HUES48 (cell line): ENCODE data around the gene OR10A3.
"Not testable (repeated sequence)": the region's sequence is repeated elsewhere in the genome, so short reads cannot be mapped to it uniquely, and the experiment has no call there.

Experiments
- H3K27ac ChIP-seq: one replicate; pipeline ENCODE4 v1.7.0; 2013; ENCODE audit warnings: low read depth, low read length, inconsistent platforms
- H3K27me3 ChIP-seq: 2 replicates; pipeline ENCODE4 v1.6.1; 2013; ENCODE audit warnings: mild to moderate bottlenecking, low read length; ENCODE audit not compliant: control insufficient read depth, insufficient read depth
- H3K36me3 ChIP-seq: 2 replicates; pipeline ENCODE4 v1.6.1; 2013; ENCODE audit warnings: low read length; ENCODE audit not compliant: control insufficient read depth, insufficient read depth
- H3K4me1 ChIP-seq: 2 replicates; pipeline ENCODE4 v1.6.1; 2013; ENCODE audit warnings: mild to moderate bottlenecking, low read length; ENCODE audit not compliant: control insufficient read depth, insufficient read depth
- H3K4me3 ChIP-seq: 2 replicates; pipeline ENCODE4 v1.5.1; 2013; ENCODE audit warnings: mild to moderate bottlenecking, low read depth, low read length
- H3K9ac ChIP-seq: 2 replicates; pipeline ENCODE4 v1.6.1; 2013; ENCODE audit warnings: mild to moderate bottlenecking, low read depth, low read length, moderate library complexity
- H3K9me3 ChIP-seq: 2 replicates; pipeline ENCODE4 v1.6.1; 2013; ENCODE audit warnings: low read length; ENCODE audit not compliant: control insufficient read depth, insufficient read depth

The OR10A3 gene, protein sequence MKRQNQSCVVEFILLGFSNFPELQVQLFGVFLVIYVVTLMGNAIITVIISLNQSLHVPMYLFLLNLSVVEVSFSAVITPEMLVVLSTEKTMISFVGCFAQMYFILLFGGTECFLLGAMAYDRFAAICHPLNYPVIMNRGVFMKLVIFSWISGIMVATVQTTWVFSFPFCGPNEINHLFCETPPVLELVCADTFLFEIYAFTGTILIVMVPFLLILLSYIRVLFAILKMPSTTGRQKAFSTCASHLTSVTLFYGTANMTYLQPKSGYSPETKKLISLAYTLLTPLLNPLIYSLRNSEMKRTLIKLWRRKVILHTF

DNA sequence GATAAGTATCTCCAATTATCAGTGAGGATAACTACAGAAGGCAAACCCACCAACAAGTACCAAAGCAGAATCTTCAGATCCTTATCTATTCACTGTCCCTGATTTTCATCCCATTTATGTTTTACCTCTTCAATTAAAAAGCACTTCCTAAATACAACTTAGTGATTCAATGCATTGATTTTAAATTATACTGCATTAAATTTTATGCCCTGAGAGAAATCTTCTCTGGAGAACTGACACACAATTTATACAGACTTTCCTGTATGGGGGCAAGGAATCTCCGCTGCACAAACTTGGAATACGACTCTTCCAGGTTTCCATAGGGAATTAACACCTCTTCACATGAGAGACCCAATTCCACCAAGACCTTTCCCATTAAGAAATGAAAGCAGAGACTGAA, at the start of gene OR10A3:
OR10A3 (minus strand) TSS at position 101 of the 400 bp plus-strand sequence. CDS start 2,188 bp downstream, outside the sequence.
- no peak within 1 kb of the TSS for H3K27ac ChIP-seq

DNA sequence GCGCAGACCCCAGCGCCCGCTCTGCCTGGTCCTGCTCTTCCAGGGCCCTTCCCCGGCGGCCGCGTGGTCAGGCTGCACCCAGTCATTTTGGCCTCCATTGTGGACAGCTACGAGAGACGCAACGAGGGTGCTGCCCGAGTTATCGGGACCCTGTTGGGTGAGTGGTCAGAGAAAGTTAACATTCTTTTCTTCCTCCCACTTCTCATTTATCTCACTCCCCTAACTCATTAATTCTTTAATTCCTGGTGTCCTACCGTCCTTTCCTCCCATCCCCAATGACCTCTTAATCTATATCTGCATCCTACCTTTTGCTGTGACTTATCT, 46.0 kb upstream of the OR10A3 start:
- H3K27me3 ChIP-seq, H3K9me3 ChIP-seq: not testable (repeated sequence)
- peak overlapping the region; percentile 84 for H3K9ac ChIP-seq
- peaks cover 41% of the 10 kb centered on the region for H3K36me3 ChIP-seq
- H3K4me3 ChIP-seq: peak overlapping the region; percentile 95
- H3K4me1 ChIP-seq: peaks cover 21% of the 10 kb centered on the region
- H3K27ac ChIP-seq: peak overlapping the region; percentile 53

More for the DNA sequence above, at the start of gene OR10A3:
- Histone ChIP-seq H3K4me3 (no peak within 1 kb of the TSS), H3K9me3 (no peaks in the 10 kb centered on the region; the same call in none of the 2 replicates), H3K36me3 (no peaks in the 10 kb centered on the region), H3K4me1 (no peaks in the 10 kb centered on the region), H3K9ac (no peak within 1 kb of the TSS), H3K27me3 (no peaks in the 10 kb centered on the region)

DNA sequence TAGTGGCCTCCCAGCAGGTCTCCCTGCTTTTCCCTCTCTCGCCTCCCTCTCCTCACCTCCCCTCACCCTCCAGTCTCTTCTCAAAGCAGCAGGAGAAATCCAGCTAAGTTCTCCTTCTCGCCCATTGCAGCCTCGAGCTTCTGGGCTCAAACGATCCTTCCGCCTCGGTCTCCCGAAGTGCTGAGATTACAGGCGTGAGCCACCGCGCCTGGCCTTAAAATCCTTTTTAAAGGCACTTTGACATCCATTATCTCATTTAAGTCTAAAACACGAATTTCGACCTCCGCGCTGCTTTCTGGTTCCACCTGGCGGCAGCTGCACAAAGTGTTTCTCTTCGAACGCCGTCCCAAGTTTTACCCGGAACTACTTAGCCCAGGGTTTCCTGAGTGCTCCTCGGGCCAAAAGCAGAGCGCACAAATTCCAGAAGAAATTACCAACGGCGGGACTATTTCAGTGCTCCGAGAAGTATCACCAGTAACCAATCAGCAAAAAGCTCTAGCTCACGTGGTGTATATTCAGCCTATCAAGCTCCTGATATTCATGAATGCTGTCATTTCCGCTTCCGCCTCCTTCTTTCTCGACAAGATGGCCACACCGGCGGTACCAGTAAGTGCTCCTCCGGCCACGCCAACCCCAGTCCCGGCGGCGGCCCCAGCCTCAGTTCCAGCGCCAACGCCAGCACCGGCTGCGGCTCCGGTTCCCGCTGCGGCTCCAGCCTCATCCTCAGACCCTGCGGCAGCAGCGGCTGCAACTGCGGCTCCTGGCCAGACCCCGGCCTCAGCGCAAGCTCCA, 45.5 kb upstream of the OR10A3 start, which contains the start of gene EIF3F:
EIF3F (plus strand) TSS at position 570 of the 792 bp plus-strand sequence; CDS start at position 586, 16 bp downstream.
- peak within 1 kb of the TSS; percentile 57 for H3K27ac ChIP-seq
- H3K27me3 ChIP-seq: no peaks in the 10 kb centered on the region
- H3K4me1 ChIP-seq: peaks cover 21% of the 10 kb centered on the region
- peak within 1 kb of the TSS; percentile 95 for H3K4me3 ChIP-seq
- peaks cover 35% of the 10 kb centered on the region for H3K36me3 ChIP-seq
- no peaks in the 10 kb centered on the region for H3K9me3 ChIP-seq
- peak within 1 kb of the TSS; percentile 84 for H3K9ac ChIP-seq

GRCh38 chr11:7983832-7984590, 42.5 kb upstream of the OR10A3 start:
- peaks cover 10% of the 10 kb centered on the region for H3K36me3 ChIP-seq
- no peaks in the 10 kb centered on the region for H3K27me3 ChIP-seq
- no peak overlapping the region for H3K27ac ChIP-seq
- H3K4me1 ChIP-seq: peaks cover 20% of the 10 kb centered on the region
- H3K9me3 ChIP-seq: no peaks in the 10 kb centered on the region
- no peak overlapping the region for H3K4me3 ChIP-seq
- no peak overlapping the region for H3K9ac ChIP-seq

DNA sequence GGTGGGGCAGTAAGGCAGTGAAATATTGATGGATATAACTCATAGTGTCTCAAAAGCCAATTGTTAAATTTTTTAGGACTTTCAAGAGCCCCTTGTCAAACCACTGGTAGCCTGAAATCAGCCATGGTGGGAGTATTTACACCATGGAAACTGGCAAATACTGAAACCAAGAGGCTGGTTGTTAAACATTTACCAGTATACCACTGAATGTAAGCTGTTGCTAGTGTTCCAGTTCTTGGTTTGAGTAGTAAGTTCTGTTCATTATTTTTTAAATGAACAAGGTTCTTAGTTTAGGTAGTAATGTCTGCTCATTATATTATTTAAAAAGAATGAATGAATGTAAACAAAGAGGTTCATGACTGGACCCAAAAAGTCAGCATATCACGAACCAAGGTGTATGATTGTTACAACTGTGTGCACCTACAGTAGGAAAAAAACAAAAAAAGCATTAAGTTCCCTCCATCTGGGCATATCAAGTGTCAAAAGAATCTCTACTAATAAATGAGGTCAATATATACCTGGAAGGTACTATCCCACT, 41.1 kb upstream of the OR10A3 start:
- no peaks in the 10 kb centered on the region for H3K36me3 ChIP-seq
- no peaks in the 10 kb centered on the region for H3K27me3 ChIP-seq
- no peak overlapping the region for H3K4me3 ChIP-seq
- H3K9ac ChIP-seq: no peak overlapping the region
- H3K4me1 ChIP-seq: peaks cover 11% of the 10 kb centered on the region
- H3K9me3 ChIP-seq: no peaks in the 10 kb centered on the region
- H3K27ac ChIP-seq: no peak overlapping the region

DNA sequence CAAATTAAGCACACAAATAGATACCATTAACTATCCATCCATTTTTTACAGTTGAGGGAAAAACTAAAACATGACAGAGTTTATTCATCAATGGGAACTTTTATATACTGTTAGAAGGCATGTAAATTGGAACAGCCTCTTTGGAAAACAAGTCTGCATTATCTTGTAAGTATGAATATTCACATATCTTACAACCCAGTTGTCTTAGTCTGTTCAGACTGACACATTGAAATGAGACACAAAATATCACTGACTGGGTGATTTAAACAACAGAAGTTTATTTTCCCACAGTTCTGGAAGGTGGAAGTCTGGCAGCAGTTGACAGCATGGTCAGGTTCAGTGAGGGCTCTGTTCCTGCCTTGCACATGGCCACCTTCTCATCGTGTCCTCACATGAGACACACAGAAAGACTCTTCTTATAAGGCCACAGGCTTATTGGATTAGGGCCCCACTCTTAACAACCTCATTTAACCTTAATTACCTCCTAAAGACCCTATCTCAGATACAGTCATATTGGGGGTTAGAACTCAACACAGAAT, 40.2 kb upstream of the OR10A3 start:
- no peaks in the 10 kb centered on the region for H3K27me3 ChIP-seq
- no peak overlapping the region for H3K27ac ChIP-seq
- no peaks in the 10 kb centered on the region for H3K36me3 ChIP-seq
- no peak overlapping the region for H3K9ac ChIP-seq
- no peaks in the 10 kb centered on the region for H3K9me3 ChIP-seq
- H3K4me1 ChIP-seq: peaks cover 18% of the 10 kb centered on the region
- H3K4me3 ChIP-seq: no peak overlapping the region

DNA sequence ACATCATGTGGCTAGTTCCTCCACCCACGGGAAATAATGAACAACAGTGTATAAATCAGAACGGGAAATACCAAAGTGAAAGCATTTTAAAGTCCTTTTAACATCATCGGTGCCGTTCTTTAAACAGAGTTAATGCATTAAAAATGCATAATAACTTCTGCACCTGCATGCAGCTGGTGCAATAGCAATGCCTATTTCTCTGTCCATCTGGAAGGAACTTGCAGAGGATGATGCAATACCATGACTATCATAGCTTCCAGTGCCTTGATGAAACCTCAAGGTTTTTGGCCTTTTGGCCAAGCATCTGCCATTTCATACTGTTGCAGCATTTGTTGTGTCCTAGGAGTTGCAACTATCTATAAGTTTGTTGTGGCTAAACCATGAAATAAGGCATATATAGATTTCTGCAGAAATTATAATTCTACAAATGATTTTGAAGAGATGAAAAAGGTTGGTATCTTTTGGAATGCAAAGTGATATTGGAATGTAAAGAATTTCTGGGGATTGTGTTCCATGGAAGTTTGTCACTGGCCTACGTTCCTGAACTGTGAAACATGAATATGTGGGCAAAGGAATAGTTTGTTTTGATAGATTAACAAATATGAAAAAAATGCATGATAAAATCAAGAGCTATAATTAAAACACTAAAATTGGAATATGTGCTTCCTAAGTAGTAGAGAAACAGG, 35.9 kb upstream of the OR10A3 start:
- H3K4me1 ChIP-seq: peaks cover 8% of the 10 kb centered on the region
- no peak overlapping the region for H3K27ac ChIP-seq
- no peak overlapping the region for H3K4me3 ChIP-seq
- H3K36me3 ChIP-seq: no peaks in the 10 kb centered on the region
- H3K9ac ChIP-seq: no peak overlapping the region
- H3K9me3 ChIP-seq: no peaks in the 10 kb centered on the region
- no peaks in the 10 kb centered on the region for H3K27me3 ChIP-seq

DNA sequence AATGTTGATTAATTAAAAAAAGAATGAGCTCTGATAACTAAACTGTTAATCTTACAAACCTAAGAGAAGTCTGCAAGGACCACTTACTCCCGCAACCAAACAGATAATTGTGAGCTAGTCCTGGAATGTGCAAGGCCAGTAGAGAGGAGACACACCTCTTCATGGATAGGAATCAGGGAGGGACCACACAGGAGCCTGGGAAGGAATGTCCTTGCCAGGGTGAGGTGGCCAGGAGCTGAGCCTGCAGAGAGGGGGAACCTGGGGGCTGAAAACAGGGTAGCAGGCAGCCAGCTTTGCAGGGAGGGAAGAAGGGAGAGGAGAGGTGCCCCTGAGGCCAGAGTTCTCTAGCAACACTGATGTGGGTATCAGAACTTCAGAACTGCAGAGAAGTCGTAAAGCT, 33.2 kb upstream of the OR10A3 start:
- Histone ChIP-seq H3K9me3 (no peaks in the 10 kb centered on the region), H3K27ac (no peak overlapping the region), H3K9ac (no peak overlapping the region), H3K27me3 (no peaks in the 10 kb centered on the region), H3K4me3 (no peak overlapping the region), H3K36me3 (no peaks in the 10 kb centered on the region), H3K4me1 (peaks cover 18% of the 10 kb centered on the region)

DNA sequence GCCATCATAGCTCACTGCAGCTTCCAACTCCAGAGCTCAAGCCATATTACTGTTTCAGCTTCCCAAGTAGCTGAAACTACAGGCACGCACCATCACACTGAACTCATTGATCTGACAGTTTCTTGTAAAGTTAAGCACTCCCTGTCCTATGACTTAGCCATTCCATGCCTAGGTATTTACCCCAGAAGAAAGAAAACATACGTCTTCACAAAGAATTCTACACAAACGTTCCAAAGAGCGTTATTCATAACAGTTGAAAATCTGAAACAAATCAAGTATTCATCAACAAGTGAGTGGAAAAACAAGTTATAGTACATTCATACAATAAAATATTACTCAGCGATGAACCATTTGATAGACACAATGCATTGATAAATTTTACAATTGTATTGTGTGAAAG, 31.5 kb upstream of the OR10A3 start:
- no peaks in the 10 kb centered on the region for H3K36me3 ChIP-seq
- H3K4me3 ChIP-seq: no peak overlapping the region
- no peaks in the 10 kb centered on the region for H3K27me3 ChIP-seq
- H3K27ac ChIP-seq: no peak overlapping the region
- H3K9me3 ChIP-seq: no peaks in the 10 kb centered on the region
- no peak overlapping the region for H3K9ac ChIP-seq
- H3K4me1 ChIP-seq: peaks cover 35% of the 10 kb centered on the region

DNA sequence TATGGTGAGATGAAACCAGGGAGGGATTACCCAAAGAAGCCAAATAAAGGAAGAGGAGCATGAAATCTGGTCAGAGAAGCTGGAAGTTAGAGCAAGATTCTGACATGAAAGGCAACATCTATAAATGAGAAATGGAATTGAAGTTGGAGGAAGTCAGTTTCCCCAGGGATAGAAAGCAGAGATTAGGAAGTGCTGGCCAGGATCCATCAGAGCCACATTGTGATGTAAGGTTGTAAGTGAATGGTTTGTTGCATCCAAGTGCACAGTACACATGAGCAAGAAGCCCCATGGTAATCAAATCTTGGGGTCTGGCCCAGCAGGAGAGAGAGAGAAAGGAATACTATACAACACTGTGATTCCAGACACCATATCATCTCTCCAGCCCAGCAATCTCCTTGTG, 30.3 kb upstream of the OR10A3 start:
- no peak overlapping the region for H3K4me3 ChIP-seq
- H3K9me3 ChIP-seq: no peaks in the 10 kb centered on the region
- peaks cover 28% of the 10 kb centered on the region for H3K4me1 ChIP-seq
- H3K27ac ChIP-seq: no peak overlapping the region
- H3K36me3 ChIP-seq: no peaks in the 10 kb centered on the region
- no peaks in the 10 kb centered on the region for H3K27me3 ChIP-seq
- no peak overlapping the region for H3K9ac ChIP-seq
